Naive thymus-derived CD8-positive, alpha-beta T cell (primary cell): ENCODE results near the gene CSPG5. TPM values are rescaled to one million over a fixed set of nuclear protein-coding genes. Genes with fewer than 3 reads are reported as not detected.

Experiments used
- ATAC-seq, 2 donors: fragments of 150-1000 bp; cut with Tn5 transposase in 1 of 2; sonication (Bioruptor Pico), chemical (Tn5 transposase) in 1 of 2; 1 replicate in 1 of 2; 2 replicates in 1 of 2; pipeline ENCODE4 v1.10.0; 2021; ENCODE audit warnings: mild to moderate bottlenecking in 2 of 2, moderate library complexity in 2 of 2
- POLR2A ChIA-PET: fragments of 350-600 bp; sonication (Branson Sonifier 250); formaldehyde crosslinking; loops from one replicate; lab custom pipeline; 2021; ENCODE audit warnings: antibody characterized with exemption; lab: Charles Lee
- DNase-seq, 10 donors: peaks; one replicate each; pipeline versions ENCODE4 v3.0.0 to v3.0.0-alpha.2; 2020 to 2022
- H3K27ac Mint-ChIP-seq, 10 donors: one replicate each; pipeline ENCODE4 v1.8.0; 2020 to 2022; ENCODE audit warnings: mild to moderate bottlenecking in 10 of 10, mixed read lengths in 10 of 10, moderate library complexity in 4 of 10, inconsistent platforms in 1 of 10
- H3K27me3 Mint-ChIP-seq, 5 donors: one replicate each; pipeline ENCODE4 v1.8.0; 2021 to 2022; ENCODE audit warnings: mixed read lengths in 5 of 5
- H3K36me3 Mint-ChIP-seq, 3 donors: one replicate each; pipeline ENCODE4 v1.8.0; 2020 to 2022; ENCODE audit warnings: mixed read lengths in 3 of 3, mild to moderate bottlenecking in 2 of 3, inconsistent platforms in 1 of 3
- H3K4me1 Mint-ChIP-seq, 4 donors: one replicate each; pipeline ENCODE4 v1.8.0; 2021 to 2022; ENCODE audit warnings: mixed read lengths in 4 of 4
- H3K4me3 Mint-ChIP-seq, 10 donors: one replicate each; pipeline ENCODE4 v1.8.0; 2020 to 2022; ENCODE audit warnings: mild to moderate bottlenecking in 10 of 10, mixed read lengths in 10 of 10, moderate library complexity in 6 of 10, inconsistent platforms in 1 of 10
- H3K9me3 Mint-ChIP-seq, 9 donors: one replicate each; pipeline ENCODE4 v1.8.0; 2020 to 2022; ENCODE audit warnings: mixed read lengths in 9 of 9, mild to moderate bottlenecking in 3 of 9, inconsistent platforms in 1 of 9, moderate library complexity in 1 of 9
- polyA plus RNA-seq, 3 donors: library from polyadenylated mRNA; unstranded; fragments of 300-500 nt; fragmentation: Illumina TruSeq; gene quantifications; one replicate each; pipeline ENCODE4 v1.2.3, GENCODE V29; 2021
- total RNA-seq, 8 experiments: library from RNA in 2 of 8; stranded (reverse) in 2 of 8; gene quantifications; one replicate each; pipeline ENCODE4 v1.2.3 and lab custom pipeline; 2021 to 2026

CSPG5 gene
- total and polyA plus RNA-seq, 5 experiments from 2014 or later, result 0.09 to 0.44 (median 0.33) TPM; not detected in 2

- POLR2A ChIA-PET, result no interaction called here
- H3K27ac Mint-ChIP-seq, result peak overlapping the region in 1 of 10 donors; percentile 39
- no peak overlapping the region for H3K4me3 Mint-ChIP-seq
- H3K36me3 Mint-ChIP-seq, result no peaks in the 10 kb centered on the region
- DNase-seq, result no peak
- peaks cover 0 to 9% (median 2%) of the 10 kb centered on the region in 5 donors for H3K27me3 Mint-ChIP-seq
- ATAC-seq, result no peak
- no peaks in the 10 kb centered on the region for H3K9me3 Mint-ChIP-seq
- peaks cover 0 to 1% (median 0%) of the 10 kb centered on the region in 4 donors for H3K4me1 Mint-ChIP-seq
Measured at GRCh38 chr3:47565734-47566550, 12.7 kb downstream of the CSPG5 start.

GRCh38 chr3:47556351-47556750 is 22.3 kb downstream of the CSPG5 start:
- Mint-ChIP-seq H3K27ac (no peak overlapping the region), H3K9me3 (peaks cover 0 to 2% (median 0%) of the 10 kb centered on the region in 9 donors)
- ATAC-seq, result no peak

DNA sequence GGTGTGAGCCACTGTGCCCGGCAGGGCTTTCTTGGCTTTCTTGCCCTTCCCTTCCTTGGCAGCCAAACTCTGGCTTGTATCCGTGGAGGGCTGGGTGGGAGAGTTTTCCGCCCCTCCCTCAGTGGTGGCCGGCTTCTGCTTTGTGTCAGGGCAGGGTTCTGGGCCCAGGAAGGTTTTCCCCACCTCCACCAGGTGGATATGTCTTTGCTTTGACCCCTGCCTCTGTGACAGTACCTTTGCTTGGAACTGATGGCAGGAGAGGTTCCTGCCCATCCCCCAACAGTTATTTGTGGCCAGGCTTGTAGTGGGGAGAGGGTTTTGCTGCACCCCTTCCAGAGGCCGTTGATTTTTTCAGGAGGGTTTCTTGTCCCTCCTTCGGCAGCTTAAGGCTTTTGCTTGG is 24.3 kb downstream of the CSPG5 start:
- Mint-ChIP-seq H3K27ac (no peak overlapping the region), H3K36me3 (peaks cover 0 to 4% (median 2%) of the 10 kb centered on the region in 3 donors), H3K9me3 (peaks cover 0 to 2% (median 0%) of the 10 kb centered on the region in 9 donors), H3K4me3 (no peak overlapping the region), H3K4me1 (no peaks in the 10 kb centered on the region), H3K27me3 (peaks cover 11 to 16% (median 12%) of the 10 kb centered on the region in 5 donors)
- ATAC-seq (no peak), DNase-seq (no peak)
- POLR2A ChIA-PET, result no interaction called here

More at GRCh38 chr3:47556351-47556750, 22.3 kb downstream of the CSPG5 start:
- Mint-ChIP-seq H3K4me3 (no peak overlapping the region), H3K36me3 (peaks cover 0 to 4% (median 2%) of the 10 kb centered on the region in 3 donors), H3K4me1 (no peaks in the 10 kb centered on the region), H3K27me3 (peaks cover 6 to 15% (median 8%) of the 10 kb centered on the region in 5 donors)
- POLR2A ChIA-PET, result no interaction called here
- no peak for DNase-seq

DNA sequence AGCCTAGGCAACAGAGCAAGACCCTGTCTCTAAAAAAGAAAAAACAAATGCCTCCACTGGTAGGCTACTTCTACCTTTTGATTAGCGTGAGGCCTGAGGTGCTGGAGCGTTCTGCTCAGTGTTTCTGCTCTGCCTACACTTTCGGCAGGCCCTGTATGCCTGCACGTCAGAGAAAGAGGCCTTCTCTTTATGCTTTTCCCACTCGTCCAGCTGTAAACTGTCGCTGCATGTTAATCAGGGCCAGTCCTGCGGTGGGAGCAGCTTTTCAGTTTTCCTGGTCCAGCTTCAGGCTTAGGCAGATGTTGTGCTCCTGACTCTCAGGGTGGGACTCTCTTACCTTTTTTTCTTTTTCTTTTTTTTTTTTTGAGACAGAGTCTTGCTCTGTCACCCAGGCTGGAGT is 25.3 kb downstream of the CSPG5 start:
- Mint-ChIP-seq H3K27ac (no peak overlapping the region), H3K9me3 (peaks cover 0 to 2% (median 0%) of the 10 kb centered on the region in 9 donors), H3K4me1 (no peaks in the 10 kb centered on the region), H3K4me3 (no peak overlapping the region), H3K36me3 (peaks cover 0 to 4% (median 2%) of the 10 kb centered on the region in 3 donors), H3K27me3 (peaks cover 11 to 16% (median 12%) of the 10 kb centered on the region in 5 donors)
- DNase-seq (no peak), ATAC-seq (no peak)
- POLR2A ChIA-PET, result no interaction called here

- POLR2A ChIA-PET, result no interaction called here
- DNase-seq (no peak), ATAC-seq (no peak)
- Mint-ChIP-seq H3K9me3 (no peaks in the 10 kb centered on the region), H3K27ac (no peak overlapping the region), H3K4me1 (no peaks in the 10 kb centered on the region), H3K36me3 (no peaks in the 10 kb centered on the region), H3K4me3 (no peak overlapping the region), H3K27me3 (peaks cover 0 to 11% (median 4%) of the 10 kb centered on the region in 5 donors)
Measured at GRCh38 chr3:47542471-47543173, 36.0 kb downstream of the CSPG5 start.

DNA sequence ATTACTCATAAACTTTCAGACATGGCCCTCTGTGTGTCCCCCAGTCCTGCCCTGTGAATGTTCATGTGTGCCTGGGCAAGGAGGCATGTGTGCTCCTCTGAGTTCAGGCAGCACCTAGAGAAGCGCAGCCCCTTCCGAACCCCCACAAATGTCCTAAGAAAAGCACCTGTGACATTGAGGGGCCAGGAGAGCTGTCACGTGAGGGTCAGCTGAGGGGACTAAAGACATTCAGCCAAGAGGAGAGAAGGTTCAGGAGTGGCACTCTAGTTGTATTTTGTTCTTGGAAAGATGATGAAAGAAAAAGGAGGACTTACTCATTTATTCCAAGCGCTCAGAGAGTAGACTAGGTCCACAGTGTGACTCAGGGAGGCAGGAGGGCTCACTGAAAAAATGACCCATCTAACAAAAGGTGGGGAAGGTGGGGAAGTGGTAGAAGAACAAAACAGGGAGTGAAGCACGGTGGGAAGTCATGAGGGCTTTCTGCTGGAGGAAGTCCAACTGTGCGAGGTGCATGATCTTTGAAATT is 37.0 kb downstream of the CSPG5 start:
- H3K27ac Mint-ChIP-seq, result no peak overlapping the region
- H3K4me3 Mint-ChIP-seq, result no peak overlapping the region
- H3K27me3 Mint-ChIP-seq, result peaks cover 0 to 10% (median 4%) of the 10 kb centered on the region in 5 donors
- ATAC-seq, result no peak
- DNase-seq, result no peak
- no peaks in the 10 kb centered on the region for H3K36me3 Mint-ChIP-seq
- POLR2A ChIA-PET, result no interaction called here
- no peaks in the 10 kb centered on the region for H3K4me1 Mint-ChIP-seq
- H3K9me3 Mint-ChIP-seq, result no peaks in the 10 kb centered on the region

GRCh38 chr3:47540281-47540680 is 38.4 kb downstream of the CSPG5 start:
- H3K4me3 Mint-ChIP-seq, result no peak overlapping the region
- POLR2A ChIA-PET, result interaction anchor here (0.6 kb wide), 1 partner anchor 248 kb away, joined by 3 read pairs; no protein-coding TSS in a partner anchor

DNA sequence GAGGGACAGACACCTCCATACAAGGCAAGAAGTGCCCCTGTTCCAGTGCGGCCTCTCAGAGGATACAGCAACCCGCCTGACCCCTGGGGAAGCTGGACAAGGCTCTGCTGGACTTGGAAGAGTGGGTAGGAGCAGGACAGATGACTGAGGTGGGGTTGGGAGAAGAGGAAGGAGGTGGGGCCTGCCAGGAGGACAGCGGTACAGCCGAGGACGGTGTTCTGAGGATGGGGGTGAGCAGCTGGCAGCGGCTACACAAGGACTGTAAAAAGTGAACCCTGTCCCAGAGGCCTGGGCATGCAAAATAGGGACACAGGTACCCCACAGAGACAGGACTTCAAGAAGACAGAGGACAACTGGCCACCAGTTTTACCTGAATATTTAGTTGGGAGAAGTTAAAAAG is 41.7 kb downstream of the CSPG5 start:
- H3K27ac Mint-ChIP-seq, result no peak overlapping the region

More at GRCh38 chr3:47540281-47540680, 38.4 kb downstream of the CSPG5 start:
- DNase-seq (no peak), ATAC-seq (no peak)
- H3K27ac Mint-ChIP-seq, result no peak overlapping the region
- H3K9me3 Mint-ChIP-seq, result no peaks in the 10 kb centered on the region
- no peaks in the 10 kb centered on the region for H3K36me3 Mint-ChIP-seq
- peaks cover 0 to 9% (median 4%) of the 10 kb centered on the region in 5 donors for H3K27me3 Mint-ChIP-seq
- H3K4me1 Mint-ChIP-seq, result no peaks in the 10 kb centered on the region

DNA sequence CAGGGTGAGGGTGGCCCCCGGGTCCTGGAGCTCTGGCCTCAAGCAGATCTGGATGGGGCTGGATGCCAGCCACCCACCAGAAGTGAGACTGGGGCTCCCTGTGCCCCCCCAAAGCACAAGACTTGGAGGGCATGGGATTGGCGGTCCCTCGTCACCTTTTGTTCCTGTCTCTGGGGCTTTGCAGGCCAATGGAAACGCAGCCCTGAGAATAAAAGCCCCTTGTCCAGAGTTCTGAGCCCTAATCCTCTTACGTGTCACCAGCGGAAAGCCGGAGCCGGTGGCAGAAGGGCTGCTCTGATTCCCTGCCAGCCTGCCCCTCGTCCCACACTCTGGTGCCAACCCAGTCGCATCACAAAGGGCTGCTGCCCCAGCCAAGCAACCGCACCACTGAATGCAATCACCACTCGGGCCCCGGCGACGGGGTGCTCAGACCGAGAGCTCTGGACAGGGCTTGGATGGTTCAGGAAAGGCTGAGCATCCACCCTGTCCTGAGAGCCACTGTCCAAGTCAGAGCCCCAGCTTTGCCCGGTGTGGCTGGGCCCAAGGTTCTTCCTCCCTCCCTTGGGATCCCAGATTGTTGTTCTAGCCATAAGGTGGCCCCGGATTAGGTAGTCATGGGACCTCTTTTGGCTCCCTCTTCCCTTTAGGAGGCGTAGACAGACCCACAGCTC is 42.3 kb downstream of the CSPG5 start:
- ATAC-seq, result no peak
- no peaks in the 10 kb centered on the region for H3K36me3 Mint-ChIP-seq
- no peak overlapping the region for H3K4me3 Mint-ChIP-seq
- no peaks in the 10 kb centered on the region for H3K4me1 Mint-ChIP-seq
- no peak overlapping the region for H3K27ac Mint-ChIP-seq
- no peak for DNase-seq
- H3K9me3 Mint-ChIP-seq, result no peaks in the 10 kb centered on the region
- POLR2A ChIA-PET, result no interaction called here
- H3K27me3 Mint-ChIP-seq, result peaks cover 1 to 11% (median 9%) of the 10 kb centered on the region in 5 donors

More for the DNA sequence above, 41.7 kb downstream of the CSPG5 start:
- Mint-ChIP-seq H3K27me3 (peaks cover 1 to 11% (median 9%) of the 10 kb centered on the region in 5 donors), H3K4me1 (no peaks in the 10 kb centered on the region), H3K9me3 (no peaks in the 10 kb centered on the region), H3K4me3 (no peak overlapping the region), H3K36me3 (no peaks in the 10 kb centered on the region)
- POLR2A ChIA-PET, result no interaction called here
- ATAC-seq (no peak), DNase-seq (no peak)

GRCh38 chr3:47533996-47534454 is 44.6 kb downstream of the CSPG5 start:
- POLR2A ChIA-PET, result no interaction called here
- no peaks in the 10 kb centered on the region for H3K4me1 Mint-ChIP-seq
- DNase-seq (no peak), ATAC-seq (no peak)
- H3K27ac Mint-ChIP-seq, result no peak overlapping the region
- peaks cover 0 to 3% (median 0%) of the 10 kb centered on the region in 9 donors for H3K9me3 Mint-ChIP-seq
- H3K27me3 Mint-ChIP-seq, result peaks cover 1 to 10% (median 8%) of the 10 kb centered on the region in 5 donors
- no peak overlapping the region for H3K4me3 Mint-ChIP-seq
- H3K36me3 Mint-ChIP-seq, result no peaks in the 10 kb centered on the region

DNA sequence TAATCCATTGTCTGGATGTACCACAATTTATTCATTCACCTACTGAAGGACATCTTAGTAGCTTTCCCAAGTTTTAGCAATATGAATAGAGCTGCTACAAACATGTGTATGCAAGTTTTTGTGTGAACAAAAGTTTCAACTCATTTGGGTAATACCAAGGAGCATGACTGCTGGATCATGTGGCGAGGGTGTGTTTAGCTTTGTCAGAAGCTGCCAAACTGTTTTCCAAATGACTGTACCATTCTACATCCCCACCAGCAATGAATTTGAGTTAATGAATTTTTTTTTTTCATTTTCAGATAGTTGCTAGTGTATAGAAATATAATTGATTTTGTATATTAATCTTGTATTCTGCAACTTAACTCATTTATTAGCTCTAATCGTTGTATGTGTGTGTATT is 45.2 kb downstream of the CSPG5 start:
- POLR2A ChIA-PET, result interaction anchor here (0.6 kb wide), 1 partner anchor 233 kb away, joined by 9 read pairs; no protein-coding TSS in a partner anchor

More for the DNA sequence above, 45.2 kb downstream of the CSPG5 start:
- Mint-ChIP-seq H3K27ac (no peak overlapping the region), H3K4me3 (no peak overlapping the region), H3K27me3 (peaks cover 1 to 6% (median 4%) of the 10 kb centered on the region in 5 donors), H3K4me1 (no peaks in the 10 kb centered on the region), H3K9me3 (peaks cover 0 to 3% (median 0%) of the 10 kb centered on the region in 9 donors), H3K36me3 (no peaks in the 10 kb centered on the region)
- no peak for ATAC-seq
- DNase-seq, result no peak
